Right lobe of liver (tissue), 6 donors: Measurements from ENCODE around the gene ARHGEF1. TPM values are rescaled to one million over a fixed set of nuclear protein-coding genes. Genes with fewer than 3 reads are reported as not detected.
A peak's percentile ranks its signal among the peaks of the same experiment; 100 is the strongest.
"Not testable (repeated sequence)": the region's sequence is repeated elsewhere in the genome, so short reads cannot be mapped to it uniquely, and the experiment has no call there.

Source experiments
- ATAC-seq, 4 donors: fragments of 200-7000 bp; cut with Tn5 transposase; one replicate each; pipeline ENCODE4 v1.9.1; 2020; ENCODE audit warnings: mild to moderate bottlenecking in 4 of 4, moderate library complexity in 4 of 4
- DNase-seq, 3 donors: peaks; one replicate each; pipeline ENCODE4 v3.0.0-alpha.2; 2020
- H3K27ac ChIP-seq, 3 donors: fragments of 200-600 bp; one replicate each; pipeline ENCODE4 v1.8.0; 2022
- H3K27me3 ChIP-seq, 2 donors: fragments of 200-600 bp; one replicate each; pipeline ENCODE4 v1.8.0; 2022
- H3K36me3 ChIP-seq, 4 donors: fragments of 200-600 bp; sonication (generic) in 1 of 4; one replicate each; pipeline versions ENCODE4 v1.5.1 to v1.8.0; 2017 to 2022; ENCODE audit warnings: control low read depth in 1 of 4
- H3K4me1 ChIP-seq, 4 donors: fragments of 200-600 bp; sonication (generic) in 1 of 4; one replicate each; pipeline versions ENCODE4 v1.5.1 to v1.8.0; 2017 to 2022; ENCODE audit warnings: control low read depth in 1 of 4
- H3K4me3 ChIP-seq, 3 donors: fragments of 200-600 bp; one replicate each; pipeline ENCODE4 v1.8.0; 2022
- H3K9me3 ChIP-seq, 4 donors: fragments of 200-600 bp; sonication (generic) in 1 of 4; one replicate each; pipeline versions ENCODE4 v1.5.1 to v1.8.0; 2017 to 2022; ENCODE audit warnings: control low read depth in 1 of 4
- CTCF ChIP-seq, 4 donors: fragments of 200-600 bp in 3 of 4; fragments of 450-650 bp in 1 of 4; IDR thresholded peaks; one replicate each; pipeline versions ENCODE4 v1.5.1 to v1.8.0; 2016 to 2022; ENCODE audit warnings: antibody characterized with exemption in 4 of 4, mild to moderate bottlenecking in 2 of 4
- POLR2A ChIP-seq: fragments of 450-650 bp; IDR thresholded peaks from one replicate; pipeline ENCODE4 v1.6.1; 2017; ENCODE audit warnings: antibody characterized with exemption, mild to moderate bottlenecking
- WGBS: methylation state at CpG from one replicate; pipeline ENCODE4 v1.1.6; 2018; ENCODE audit warnings: low coverage, low lambda C conversion rate; ENCODE audit not compliant: insufficient coverage; ENCODE audit errors: missing lambda C conversion rate; 5-methylcytosine and 5-hydroxymethylcytosine counted together
- intact Hi-C, 2 donors: fragments of 100-400 bp; cut with DNase I; formaldehyde crosslinking; loops; one replicate each; pipeline versions ENCODE4 v1.11.2 to v1.14.1; 2022
- total RNA-seq, 6 experiments: library from RNA; depleted of rRNA in 2 of 6; stranded (reverse); fragments of >200 nt in 2 of 6; fragmentation: NEBNext Ultra II Directional in 3 of 6; extraction: Animal tissue kit (Norgen Biotek cat#: 25700) in 3 of 6; gene quantifications; one replicate each; pipeline versions ENCODE4 v1.1.0 to v1.2.4, GENCODE V29; 2016 to 2023
- donor health status: DM: no; HTN: yes; CAD: no.
- donor health status: DM: no; HTN: no; CAD: no.
- donor health status: DM: no; HTN: no; CAD: no.
- donor health status: DM: no; HTN: yes; CAD: no.
- donor health status: DM: no; HTN: yes; CAD: no.

Gene ARHGEF1
- total RNA-seq, 6 experiments from 2014 or later: 25.3 to 39.7 (median 30.2) TPM

GRCh38 chr19:41872775-41873647 lies 10.0 kb upstream of the ARHGEF1 start:
- intact Hi-C loops: loop anchor here (5.0 to 10.0 kb wide), 2 partner anchors 62 to 74 kb away; no protein-coding TSS in a partner anchor
- 19% methylated on average over 9 of the region's 18 CpGs for WGBS
- ATAC-seq (peak; percentile 73 to 77 (median 76)), DNase-seq (peak; percentile 72 to 83 (median 76))
- Histone ChIP-seq H3K4me1 (peaks cover 0 to 12% (median 0%) of the 10 kb centered on the region in 4 donors), H3K9me3 (no peaks in the 10 kb centered on the region), H3K27me3 (no peaks in the 10 kb centered on the region), H3K27ac (no peak overlapping the region), H3K4me3 (no peak overlapping the region), H3K36me3 (peaks cover 0 to 31% (median 16%) of the 10 kb centered on the region in 4 donors)
- TF ChIP-seq CTCF (IDR thresholded peaks at IDR 0.05) (peak; percentile 53 to 79 (median 67)), POLR2A (no peak)

- not testable (repeated sequence) for H3K4me3 ChIP-seq, H3K9me3 ChIP-seq, DNase-seq, H3K27me3 ChIP-seq, H3K27ac ChIP-seq, ATAC-seq
- WGBS: 63% methylated on average over 3 of the region's 3 CpGs
- Histone ChIP-seq H3K4me1 (peaks cover 0 to 12% (median 0%) of the 10 kb centered on the region in 4 donors), H3K36me3 (peaks cover 0 to 11% (median 4%) of the 10 kb centered on the region in 4 donors)
- intact Hi-C loops: loop anchor here in 1 of 2 donors (10.0 kb wide), 1 partner anchor 59 kb away; no protein-coding TSS in a partner anchor
Measured at GRCh38 chr19:41875973-41876372, 7.0 kb upstream of the ARHGEF1 start.

GRCh38 chr19:41876847-41877832 lies 5.8 kb upstream of the ARHGEF1 start, which contains the start of gene CD79A:
CD79A (plus strand) TSS chr19:41877279; CDS start chr19:41877305, 26 bp downstream.
- Histone ChIP-seq H3K9me3 (no peaks in the 10 kb centered on the region), H3K27ac (peak within 1 kb of the TSS in 1 of 3 donors; percentile 24), H3K4me3 (no peak within 1 kb of the TSS), H3K27me3 (no peaks in the 10 kb centered on the region), H3K4me1 (peaks cover 0 to 12% (median 0%) of the 10 kb centered on the region in 4 donors), H3K36me3 (no peaks in the 10 kb centered on the region)
- peak; percentile 19 to 50 (median 34) for ATAC-seq
- WGBS: 81% methylated on average over 4 of the region's 9 CpGs
- TF ChIP-seq POLR2A (no peak), CTCF (IDR thresholded peaks at IDR 0.05) (no peak)
- DNase-seq: no peak
- intact Hi-C loops: loop anchor here in 1 of 2 donors (10.0 kb wide), 1 partner anchor 58 kb away; no protein-coding TSS in a partner anchor

GRCh38 chr19:41877916-41878905 lies 4.8 kb upstream of the ARHGEF1 start:
- DNase-seq (no peak), ATAC-seq (peak in 1 of 4 donors; percentile 5)
- TF ChIP-seq POLR2A: no peak
- TF ChIP-seq CTCF (IDR thresholded peaks at IDR 0.05): no peak
- no peak overlapping the region for H3K4me3 ChIP-seq
- peak overlapping the region in 1 of 3 donors; percentile 24 for H3K27ac ChIP-seq
- intact Hi-C loops: loop anchor here in 1 of 2 donors (10.0 kb wide), 1 partner anchor 57 kb away; no protein-coding TSS in a partner anchor
- H3K9me3 ChIP-seq: no peaks in the 10 kb centered on the region
- 71% methylated on average over 6 of the region's 17 CpGs for WGBS
- H3K36me3 ChIP-seq: no peaks in the 10 kb centered on the region
- H3K27me3 ChIP-seq: no peaks in the 10 kb centered on the region
- peaks cover 0 to 1% (median 0%) of the 10 kb centered on the region in 4 donors for H3K4me1 ChIP-seq
